Epithelial cell of esophagus (primary cell): ENCODE results near the gene ATXN3.

ENCODE experiments used
- DNase-seq: peaks from one replicate; pipeline ENCODE4 v3.0.0; 2010; ENCODE audit warnings: low read depth
- H3K4me3 ChIP-seq: 2 replicates; pipeline ENCODE4 v1.5.1; 2011; ENCODE audit warnings: mild to moderate bottlenecking, low read length, control low read depth
- CTCF ChIP-seq: IDR thresholded peaks from 2 replicates; pipeline ENCODE4 v1.5.1; 2011; ENCODE audit warnings: low read depth, mild to moderate bottlenecking, low read length, control low read depth, inconsistent platforms; ENCODE audit not compliant: insufficient read depth; ENCODE audit errors: missing control alignments

The ATXN3 gene

GRCh38 chr14:92033906-92034687 is 72.3 kb downstream of the ATXN3 start:
- no peak overlapping the region for H3K4me3 ChIP-seq
- TF ChIP-seq CTCF, result no peak

GRCh38 chr14:92033433-92033832 is 72.9 kb downstream of the ATXN3 start:
- DNase-seq, result no peak
- no peak overlapping the region for H3K4me3 ChIP-seq
- TF ChIP-seq CTCF, result no peak

More at GRCh38 chr14:92033906-92034687, 72.3 kb downstream of the ATXN3 start:
- no peak for DNase-seq

GRCh38 chr14:92026548-92027190 is 79.7 kb downstream of the ATXN3 start:
- no peak for TF ChIP-seq CTCF
- DNase-seq, result no peak
- H3K4me3 ChIP-seq, result no peak overlapping the region

GRCh38 chr14:92022036-92022435 is 84.3 kb downstream of the ATXN3 start:
- TF ChIP-seq CTCF, result no peak
- H3K4me3 ChIP-seq, result no peak overlapping the region
- no peak for DNase-seq

GRCh38 chr14:92021523-92021922 is 84.9 kb downstream of the ATXN3 start:
- DNase-seq, result no peak
- no peak for TF ChIP-seq CTCF
- no peak overlapping the region for H3K4me3 ChIP-seq

GRCh38 chr14:92014040-92014439 is 92.3 kb downstream of the ATXN3 start:
- no peak for DNase-seq
- no peak overlapping the region for H3K4me3 ChIP-seq
- TF ChIP-seq CTCF, result no peak
